ENCODE measurements around the gene IFFO2.

IFFO2 gene

DNA sequence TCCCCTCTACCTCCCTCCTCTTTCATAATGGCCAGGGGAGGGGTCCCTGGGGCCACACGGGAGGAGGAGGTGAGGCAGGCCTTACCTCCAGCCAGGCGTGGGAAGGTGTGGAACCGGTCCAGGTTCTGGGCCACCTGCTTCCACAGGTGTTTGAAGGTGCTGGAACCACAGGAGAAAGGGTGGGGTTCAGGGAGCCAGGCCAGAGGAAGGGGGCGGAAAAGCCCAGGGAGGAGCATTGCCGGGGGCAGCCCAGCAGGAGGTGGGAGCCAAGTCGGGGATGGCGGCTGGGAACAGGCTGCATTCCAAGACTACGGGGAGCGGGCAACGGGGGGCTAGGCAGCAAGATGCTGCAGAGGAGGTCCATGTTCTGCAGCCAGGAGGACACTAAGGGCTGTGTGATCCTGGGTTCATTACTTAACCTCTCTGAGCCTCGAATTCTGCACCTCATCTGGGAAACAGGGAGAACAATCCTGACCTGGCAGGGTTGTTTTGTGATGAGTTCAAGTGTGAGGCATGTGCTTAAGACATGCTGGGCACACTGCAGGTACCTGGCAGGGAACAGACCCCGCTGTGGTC is 77.2 kb downstream of the IFFO2 start:
- TF ChIP-seq, protein P1, sequence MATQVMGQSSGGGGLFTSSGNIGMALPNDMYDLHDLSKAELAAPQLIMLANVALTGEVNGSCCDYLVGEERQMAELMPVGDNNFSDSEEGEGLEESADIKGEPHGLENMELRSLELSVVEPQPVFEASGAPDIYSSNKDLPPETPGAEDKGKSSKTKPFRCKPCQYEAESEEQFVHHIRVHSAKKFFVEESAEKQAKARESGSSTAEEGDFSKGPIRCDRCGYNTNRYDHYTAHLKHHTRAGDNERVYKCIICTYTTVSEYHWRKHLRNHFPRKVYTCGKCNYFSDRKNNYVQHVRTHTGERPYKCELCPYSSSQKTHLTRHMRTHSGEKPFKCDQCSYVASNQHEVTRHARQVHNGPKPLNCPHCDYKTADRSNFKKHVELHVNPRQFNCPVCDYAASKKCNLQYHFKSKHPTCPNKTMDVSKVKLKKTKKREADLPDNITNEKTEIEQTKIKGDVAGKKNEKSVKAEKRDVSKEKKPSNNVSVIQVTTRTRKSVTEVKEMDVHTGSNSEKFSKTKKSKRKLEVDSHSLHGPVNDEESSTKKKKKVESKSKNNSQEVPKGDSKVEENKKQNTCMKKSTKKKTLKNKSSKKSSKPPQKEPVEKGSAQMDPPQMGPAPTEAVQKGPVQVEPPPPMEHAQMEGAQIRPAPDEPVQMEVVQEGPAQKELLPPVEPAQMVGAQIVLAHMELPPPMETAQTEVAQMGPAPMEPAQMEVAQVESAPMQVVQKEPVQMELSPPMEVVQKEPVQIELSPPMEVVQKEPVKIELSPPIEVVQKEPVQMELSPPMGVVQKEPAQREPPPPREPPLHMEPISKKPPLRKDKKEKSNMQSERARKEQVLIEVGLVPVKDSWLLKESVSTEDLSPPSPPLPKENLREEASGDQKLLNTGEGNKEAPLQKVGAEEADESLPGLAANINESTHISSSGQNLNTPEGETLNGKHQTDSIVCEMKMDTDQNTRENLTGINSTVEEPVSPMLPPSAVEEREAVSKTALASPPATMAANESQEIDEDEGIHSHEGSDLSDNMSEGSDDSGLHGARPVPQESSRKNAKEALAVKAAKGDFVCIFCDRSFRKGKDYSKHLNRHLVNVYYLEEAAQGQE (IDR thresholded peaks at IDR 0.05; ENCODE audit: insufficient read depth in 1 of 2, low read depth in 2 of 2, low read length in 2 of 2), result no peak
- TF ChIP-seq POLR2AphosphoS5 (IDR thresholded peaks at IDR 0.05; ENCODE audit: low read depth, low read length), result no peak
- no peak for TF ChIP-seq SIN3A (IDR thresholded peaks at IDR 0.05; ENCODE audit: borderline replicate concordance, insufficient read depth, low read length)
- TF ChIP-seq TAF1 (IDR thresholded peaks at IDR 0.05; ENCODE audit: borderline replicate concordance, insufficient read depth, low read length), result no peak

DNA sequence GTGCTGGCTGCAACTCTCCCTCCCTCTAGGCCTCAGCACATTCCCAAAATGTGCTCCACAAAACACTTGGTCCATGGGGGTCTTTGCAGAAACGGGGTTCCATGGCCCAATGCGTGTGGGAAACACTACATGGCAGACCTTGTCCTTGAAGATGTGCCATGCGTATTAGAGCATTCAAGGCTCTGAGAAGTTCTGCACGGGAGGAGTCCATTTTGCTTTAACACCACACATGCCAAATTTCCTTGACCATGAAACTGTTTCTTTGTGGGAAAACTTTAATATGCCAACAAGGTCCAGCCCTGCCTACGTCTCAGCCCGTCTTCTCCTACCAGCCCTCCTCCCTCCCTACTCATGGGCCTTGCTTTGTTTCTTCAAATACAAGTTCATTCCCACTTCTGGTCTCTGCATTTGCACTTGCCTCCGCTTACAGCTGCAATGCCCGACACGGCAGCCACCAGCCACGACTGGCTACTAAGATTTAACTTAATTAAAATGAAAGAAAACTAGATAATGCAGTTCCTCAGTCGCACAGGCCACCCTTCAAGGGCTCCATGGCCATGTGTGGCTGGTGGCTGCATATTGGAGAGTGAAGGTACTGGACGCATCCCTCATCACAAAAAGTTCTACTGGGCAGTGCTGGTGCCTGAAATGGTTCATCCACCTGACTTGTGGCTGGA is 77.8 kb downstream of the IFFO2 start:
- TF ChIP-seq, protein P1 (IDR thresholded peaks at IDR 0.05; ENCODE audit: insufficient read depth in 1 of 2, low read depth in 2 of 2, low read length in 2 of 2), result no peak
- TF ChIP-seq FOXP2 (optimal IDR thresholded peaks at IDR 0.05; ENCODE audit: borderline replicate concordance, extremely low read depth, extremely low read length, insufficient read depth) (no peak), POLR2AphosphoS5 (IDR thresholded peaks at IDR 0.05; ENCODE audit: low read depth, low read length) (no peak), TAF1 (IDR thresholded peaks at IDR 0.05; ENCODE audit: borderline replicate concordance, insufficient read depth, low read length) (no peak), SIN3A (IDR thresholded peaks at IDR 0.05; ENCODE audit: borderline replicate concordance, insufficient read depth, low read length) (no peak)

DNA sequence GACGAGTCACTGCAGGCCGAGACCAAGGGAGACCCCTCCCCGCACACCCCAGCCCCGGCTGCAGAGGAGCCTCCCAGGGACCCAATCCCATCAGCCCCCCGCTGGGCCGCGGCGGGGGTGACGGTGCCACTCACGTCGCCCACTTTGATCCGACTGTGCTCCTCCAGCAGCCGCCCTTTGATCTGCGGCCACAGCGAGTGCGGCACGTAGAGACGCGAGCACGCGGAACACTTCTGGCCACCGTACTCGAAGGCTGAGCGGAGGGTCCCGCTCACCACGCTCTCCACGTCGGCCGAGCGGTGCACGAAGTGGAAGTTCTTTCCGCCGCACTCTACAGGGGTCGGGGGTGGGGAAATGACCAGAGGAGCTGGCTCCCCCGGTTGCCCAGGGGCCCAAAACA is 79.2 kb downstream of the IFFO2 start:
- TF ChIP-seq POLR2AphosphoS5 (IDR thresholded peaks at IDR 0.05; ENCODE audit: low read depth, low read length) (no peak), SIN3A (IDR thresholded peaks at IDR 0.05; ENCODE audit: borderline replicate concordance, insufficient read depth, low read length) (no peak), TAF1 (IDR thresholded peaks at IDR 0.05; ENCODE audit: borderline replicate concordance, insufficient read depth, low read length) (no peak), FOXP2 (optimal IDR thresholded peaks at IDR 0.05; ENCODE audit: borderline replicate concordance, extremely low read depth, extremely low read length, insufficient read depth) (no peak)
- TF ChIP-seq, protein P1 (IDR thresholded peaks at IDR 0.05; ENCODE audit: insufficient read depth in 1 of 2, low read depth in 2 of 2, low read length in 2 of 2), result no peak

DNA sequence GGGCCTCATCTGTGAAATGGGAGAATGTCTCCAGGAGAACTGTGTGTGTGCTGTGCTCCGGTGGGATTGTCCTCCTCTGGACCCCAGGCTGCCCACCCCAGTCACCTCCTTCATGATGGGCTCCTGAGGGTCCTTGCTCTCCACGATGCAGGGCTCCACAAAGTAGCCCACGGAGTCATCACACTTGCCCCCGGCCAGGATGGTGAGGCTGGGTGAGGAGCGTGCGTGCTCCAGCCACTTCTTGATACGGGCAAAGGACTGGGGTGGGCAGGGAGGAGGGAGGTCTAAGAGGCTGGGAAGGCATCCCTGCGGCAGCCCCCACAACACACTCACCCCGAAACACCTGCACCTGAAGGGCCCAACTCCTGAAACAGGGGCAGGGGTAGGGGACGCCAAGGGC is 80.3 kb downstream of the IFFO2 start:
- TF ChIP-seq FOXP2 (optimal IDR thresholded peaks at IDR 0.05; ENCODE audit: borderline replicate concordance, extremely low read depth, extremely low read length, insufficient read depth) (no peak), TAF1 (IDR thresholded peaks at IDR 0.05; ENCODE audit: borderline replicate concordance, insufficient read depth, low read length) (no peak), SIN3A (IDR thresholded peaks at IDR 0.05; ENCODE audit: borderline replicate concordance, insufficient read depth, low read length) (no peak), POLR2AphosphoS5 (IDR thresholded peaks at IDR 0.05; ENCODE audit: low read depth, low read length) (no peak)
- TF ChIP-seq, protein P1 (IDR thresholded peaks at IDR 0.05; ENCODE audit: insufficient read depth in 1 of 2, low read depth in 2 of 2, low read length in 2 of 2), result no peak
